Measurements from ENCODE around the gene SMPX.

Gene SMPX

GRCh38 chrX:21725916-21726315, 32.0 kb downstream of the SMPX start:
- no peak for TF ChIP-seq EZH2 (IDR thresholded peaks at IDR 0.05; ENCODE audit: borderline replicate concordance, low read length)
- TF ChIP-seq CTCF (IDR thresholded peaks at IDR 0.05; ENCODE audit: low read length), result no peak
- no peaks in the 10 kb centered on the region for H3F3A ChIP-seq (ENCODE audit: insufficient read depth, low read length)
- no peaks in the 10 kb centered on the region for H3K9me3 ChIP-seq (ENCODE audit: low read length)
- no peaks in the 10 kb centered on the region for H3K36me3 ChIP-seq (ENCODE audit: insufficient read depth, low read length)
- no peaks in the 10 kb centered on the region for H4K20me1 ChIP-seq (ENCODE audit: insufficient read depth, low read length)
- H3K4me3 ChIP-seq (ENCODE audit: low read depth, low read length, poor library complexity, severe bottlenecking), result no peak overlapping the region
- H3K27me3 ChIP-seq (ENCODE audit: insufficient read depth, low read length), result no peaks in the 10 kb centered on the region
- H2AFZ ChIP-seq (ENCODE audit: low read length), result no peak overlapping the region
- H3K27ac ChIP-seq (ENCODE audit: low read depth, low read length, poor library complexity, severe bottlenecking), result no peak overlapping the region
- H3K79me2 ChIP-seq (ENCODE audit: insufficient read depth, low read length), result no peaks in the 10 kb centered on the region
- H3K9ac ChIP-seq (ENCODE audit: low read length), result no peak overlapping the region
- no peaks in the 10 kb centered on the region for H3K9me2 ChIP-seq (ENCODE audit: low read depth, low read length)
- no peak overlapping the region for H3K4me2 ChIP-seq (ENCODE audit: low read length)
- no peaks in the 10 kb centered on the region for H3K4me1 ChIP-seq (ENCODE audit: insufficient read depth, low read length, severe bottlenecking)

- H3F3A ChIP-seq (ENCODE audit: insufficient read depth, low read length), result no peaks in the 10 kb centered on the region
- TF ChIP-seq EZH2 (IDR thresholded peaks at IDR 0.05; ENCODE audit: borderline replicate concordance, low read length) (no peak), CTCF (IDR thresholded peaks at IDR 0.05; ENCODE audit: low read length) (peak; percentile 41; the same call in 1 of the 2 replicates)
- no peak overlapping the region for H3K27ac ChIP-seq (ENCODE audit: low read depth, low read length, poor library complexity, severe bottlenecking)
- no peaks in the 10 kb centered on the region for H4K20me1 ChIP-seq (ENCODE audit: insufficient read depth, low read length)
- no peak overlapping the region for H3K9ac ChIP-seq (ENCODE audit: low read length)
- no peak overlapping the region for H3K4me3 ChIP-seq (ENCODE audit: low read depth, low read length, poor library complexity, severe bottlenecking)
- H3K27me3 ChIP-seq (ENCODE audit: insufficient read depth, low read length), result no peaks in the 10 kb centered on the region
- no peak overlapping the region for H3K4me2 ChIP-seq (ENCODE audit: low read length)
- H3K36me3 ChIP-seq (ENCODE audit: insufficient read depth, low read length), result no peaks in the 10 kb centered on the region
- H3K9me2 ChIP-seq (ENCODE audit: low read depth, low read length), result no peaks in the 10 kb centered on the region
- H3K79me2 ChIP-seq (ENCODE audit: insufficient read depth, low read length), result no peaks in the 10 kb centered on the region
- H3K4me1 ChIP-seq (ENCODE audit: insufficient read depth, low read length, severe bottlenecking), result no peaks in the 10 kb centered on the region
- H3K9me3 ChIP-seq (ENCODE audit: low read length), result no peaks in the 10 kb centered on the region
- H2AFZ ChIP-seq (ENCODE audit: low read length), result no peak overlapping the region
Measured at GRCh38 chrX:21725496-21725895, 32.4 kb downstream of the SMPX start.

- Histone ChIP-seq H3K4me1 (ENCODE audit: insufficient read depth, low read length, severe bottlenecking) (no peaks in the 10 kb centered on the region), H3K4me2 (ENCODE audit: low read length) (no peak overlapping the region)
Measured at GRCh38 chrX:21723814-21724213, 34.1 kb downstream of the SMPX start.

More at GRCh38 chrX:21723814-21724213, 34.1 kb downstream of the SMPX start:
- Histone ChIP-seq H3F3A (ENCODE audit: insufficient read depth, low read length) (no peaks in the 10 kb centered on the region), H3K9me2 (ENCODE audit: low read depth, low read length) (no peaks in the 10 kb centered on the region), H3K9me3 (ENCODE audit: low read length) (no peaks in the 10 kb centered on the region), H3K27me3 (ENCODE audit: insufficient read depth, low read length) (no peaks in the 10 kb centered on the region), H3K79me2 (ENCODE audit: insufficient read depth, low read length) (no peaks in the 10 kb centered on the region), H3K9ac (ENCODE audit: low read length) (no peak overlapping the region), H4K20me1 (ENCODE audit: insufficient read depth, low read length) (no peaks in the 10 kb centered on the region), H3K4me3 (ENCODE audit: low read depth, low read length, poor library complexity, severe bottlenecking) (no peak overlapping the region), H3K27ac (ENCODE audit: low read depth, low read length, poor library complexity, severe bottlenecking) (no peak overlapping the region), H3K36me3 (ENCODE audit: insufficient read depth, low read length) (no peaks in the 10 kb centered on the region), H2AFZ (ENCODE audit: low read length) (no peak overlapping the region)
- no peak for TF ChIP-seq CTCF (IDR thresholded peaks at IDR 0.05; ENCODE audit: low read length)
- TF ChIP-seq EZH2 (IDR thresholded peaks at IDR 0.05; ENCODE audit: borderline replicate concordance, low read length), result no peak

Data from OCI-LY1 (cell line).